H1 (cell line): Measurements from ENCODE around the gene SLC9A3. TPM values are rescaled to one million over a fixed set of nuclear protein-coding genes. Genes with fewer than 3 reads are reported as not detected.

Experiments
- CTCF ChIA-PET: fragments of 300-600 bp; sonication (Branson Sonifier 250); formaldehyde crosslinking; loops from one replicate; lab custom pipeline; 2021; ENCODE audit not compliant: partially characterized antibody; lab: Charles Lee
- POLR2A ChIA-PET: fragments of 300-600 bp; sonication (Branson Sonifier 250); formaldehyde crosslinking; loops from one replicate; lab custom pipeline; 2021; ENCODE audit warnings: inconsistent platforms; ENCODE audit not compliant: partially characterized antibody; lab: Charles Lee
- DNase-seq, 2 experiments: peaks; one replicate each; pipeline versions ENCODE4 v3.0.0 to v3.0.0-alpha.2; 2010 to 2022; ENCODE audit warnings: low spot score in 2 of 2, low read depth in 1 of 2, mixed read lengths in 1 of 2
- FAIRE-seq: peaks from 2 replicates; lab custom pipeline; 2011; peaks lifted over from hg19 to GRCh38; lab: Jason Lieb, UNC
- H2AFZ ChIP-seq: 2 replicates; pipeline ENCODE4 v1.8.1; 2012; ENCODE audit warnings: low read length, inconsistent platforms
- H2AK5ac ChIP-seq: 2 replicates; pipeline ENCODE4 v1.6.1; 2013; ENCODE audit warnings: low read depth, low read length
- H2BK120ac ChIP-seq: replicated peaks from 2 replicates; pipeline ENCODE3; 2013; ENCODE audit warnings: low read depth, low read length, inconsistent platforms
- H2BK12ac ChIP-seq: 2 replicates; pipeline ENCODE4 v1.6.1; 2013; ENCODE audit warnings: low read depth, low read length
- H2BK15ac ChIP-seq: 2 replicates; pipeline ENCODE4 v1.6.1; 2013; ENCODE audit warnings: low read length
- H2BK20ac ChIP-seq: 2 replicates; pipeline ENCODE4 v1.6.1; 2013; ENCODE audit warnings: low read length
- H2BK5ac ChIP-seq: 2 replicates; pipeline ENCODE4 v1.6.1; 2013; ENCODE audit warnings: low read depth, low read length
- H3K14ac ChIP-seq: 2 replicates; pipeline ENCODE4 v1.6.1; 2013; ENCODE audit warnings: inconsistent platforms; ENCODE audit not compliant: insufficient read length
- H3K18ac ChIP-seq: 2 replicates; pipeline ENCODE4 v1.6.1; 2013; ENCODE audit warnings: low read length; ENCODE audit errors: extremely low read depth
- H3K23ac ChIP-seq: 2 replicates; pipeline ENCODE4 v1.6.1; 2013; ENCODE audit warnings: inconsistent platforms; ENCODE audit not compliant: insufficient read length
- H3K23me2 ChIP-seq: 2 replicates; pipeline ENCODE4 v1.6.1; 2013; ENCODE audit warnings: low read depth, low read length
- H3K27ac ChIP-seq: 2 replicates; pipeline ENCODE4 v1.6.1; 2011; ENCODE audit warnings: low read depth, low read length, inconsistent platforms
- H3K27me3 ChIP-seq, 4 experiments: replicated peaks in 1 of 4; 1 replicate in 1 of 4; 2 replicates in 3 of 4; pipeline versions ENCODE4 v1.6.1 to v1.8.1; 2011 to 2013; ENCODE audit warnings: low read length in 3 of 4, mild to moderate bottlenecking in 3 of 4, inconsistent platforms in 2 of 4, mixed read lengths in 2 of 4, moderate library complexity in 1 of 4; ENCODE audit not compliant: control insufficient read depth in 3 of 4, insufficient read depth in 3 of 4; ENCODE audit errors: extremely low read depth in 1 of 4
- H3K36me3 ChIP-seq, 4 experiments: 2 replicates each; pipeline versions ENCODE4 v1.6.1 to v1.8.1; 2011 to 2013; ENCODE audit warnings: mild to moderate bottlenecking in 4 of 4, low read length in 3 of 4, moderate library complexity in 2 of 4, control low read depth in 1 of 4, inconsistent platforms in 1 of 4; ENCODE audit not compliant: insufficient read depth in 4 of 4, control insufficient read depth in 2 of 4
- H3K4ac ChIP-seq: replicated peaks from 2 replicates; pipeline ENCODE3; 2013; ENCODE audit warnings: low read length, low read depth, mixed read lengths, inconsistent platforms; ENCODE audit not compliant: insufficient read length
- H3K4me1 ChIP-seq, 4 experiments: replicated peaks in 1 of 4; 1 replicate in 1 of 4; 2 replicates in 3 of 4; pipeline versions ENCODE4 v1.6.1 to v1.8.1; 2011 to 2013; ENCODE audit warnings: low read length in 3 of 4, inconsistent platforms in 2 of 4, mixed read lengths in 1 of 4; ENCODE audit not compliant: insufficient read depth in 4 of 4, control insufficient read depth in 3 of 4
- H3K4me2 ChIP-seq, 2 experiments: 2 replicates each; pipeline versions ENCODE4 v1.6.1 to v1.8.1; 2011 to 2013; ENCODE audit warnings: low read depth in 2 of 2, low read length in 2 of 2, control low read depth in 1 of 2, inconsistent platforms in 1 of 2, mild to moderate bottlenecking in 1 of 2; ENCODE audit not compliant: insufficient read depth in 1 of 2
- H3K4me3 ChIP-seq, 4 experiments: fragments of 200-600, 300-600 bp in 1 of 4; sonication (generic), shearing (Covaris generic), sonication (Bioruptor Twin) in 1 of 4; 2 replicates each; pipeline versions ENCODE4 v1.5.1 to v1.8.1; 2011 to 2016; ENCODE audit warnings: low read length in 4 of 4, low read depth in 3 of 4, control low read depth in 2 of 4, inconsistent platforms in 2 of 4, mild to moderate bottlenecking in 2 of 4, mixed read lengths in 1 of 4, moderate library complexity in 1 of 4; ENCODE audit not compliant: insufficient read depth in 2 of 4; ENCODE audit errors: extremely low read depth in 1 of 4
- H3K56ac ChIP-seq: replicated peaks from 2 replicates; pipeline ENCODE3; 2013; ENCODE audit warnings: low read depth, mild to moderate bottlenecking, mixed read lengths, low read length, inconsistent platforms; ENCODE audit not compliant: insufficient read length
- H3K79me1 ChIP-seq: 2 replicates; pipeline ENCODE4 v1.6.1; 2013; ENCODE audit warnings: low read depth, low read length, control low read depth
- H3K79me2 ChIP-seq, 2 experiments: 2 replicates each; pipeline versions ENCODE4 v1.6.1 to v1.8.1; 2012 to 2013; ENCODE audit warnings: low read length in 2 of 2, mild to moderate bottlenecking in 2 of 2, inconsistent platforms in 1 of 2; ENCODE audit not compliant: insufficient read depth in 2 of 2, control insufficient read depth in 1 of 2
- H3K9ac ChIP-seq, 4 experiments: replicated peaks in 1 of 4; 1 replicate in 1 of 4; 2 replicates in 3 of 4; pipeline versions ENCODE4 v1.6.1 to v1.8.1; 2011 to 2013; ENCODE audit warnings: low read depth in 3 of 4, low read length in 3 of 4, control low read depth in 2 of 4, mild to moderate bottlenecking in 2 of 4, moderate library complexity in 2 of 4, inconsistent platforms in 1 of 4; ENCODE audit errors: extremely low read depth in 1 of 4
- H3K9me3 ChIP-seq, 2 experiments: 2 replicates each; pipeline versions ENCODE4 v1.6.1 to v1.8.1; 2012 to 2013; ENCODE audit warnings: mild to moderate bottlenecking in 2 of 2, moderate library complexity in 2 of 2, control low read depth in 1 of 2, inconsistent platforms in 1 of 2, low read depth in 1 of 2, low read length in 1 of 2, mixed read lengths in 1 of 2; ENCODE audit not compliant: insufficient read depth in 2 of 2
- H4K20me1 ChIP-seq, 2 experiments: replicated peaks in 1 of 2; 2 replicates each; pipeline versions ENCODE3 to v1.8.1; 2011 to 2013; ENCODE audit warnings: inconsistent platforms in 2 of 2, low read length in 2 of 2, mild to moderate bottlenecking in 1 of 2; ENCODE audit not compliant: insufficient read depth in 2 of 2, control insufficient read depth in 1 of 2
- H4K5ac ChIP-seq: 2 replicates; pipeline ENCODE4 v1.6.1; 2013; ENCODE audit warnings: low read length, low read depth, mixed read lengths, inconsistent platforms; ENCODE audit not compliant: insufficient read length
- H4K8ac ChIP-seq: 2 replicates; pipeline ENCODE4 v1.8.0; 2013; ENCODE audit warnings: mild to moderate bottlenecking, moderate library complexity, low read length, inconsistent platforms; ENCODE audit not compliant: insufficient read depth; ENCODE audit errors: extremely low read depth
- H4K91ac ChIP-seq: replicated peaks from 2 replicates; pipeline ENCODE3; 2013; ENCODE audit warnings: low read length, mixed read lengths, inconsistent platforms; ENCODE audit not compliant: insufficient read length
- CTCF ChIP-seq, 3 experiments: IDR thresholded peaks; 1 replicate in 2 of 3; 2 replicates in 1 of 3; pipeline versions ENCODE4 v1.5.1 to v1.6.1; 2011; ENCODE audit warnings: low read length in 3 of 3, mild to moderate bottlenecking in 3 of 3, inconsistent platforms in 2 of 3, low read depth in 1 of 3, moderate library complexity in 1 of 3; ENCODE audit not compliant: insufficient read depth in 1 of 3; ENCODE audit errors: control extremely low read depth in 1 of 3
- EZH2 ChIP-seq: fragments of 200-600 bp; sonication (generic); IDR thresholded peaks from 2 replicates; pipeline ENCODE4 v1.7.1; 2012; ENCODE audit warnings: low read depth, mild to moderate bottlenecking, moderate library complexity, low read length, inconsistent platforms; ENCODE audit not compliant: severe bottlenecking
- GTF2F1 ChIP-seq: IDR thresholded peaks from 2 replicates; pipeline ENCODE4 v1.6.1; 2012; ENCODE audit warnings: low read depth, low read length, improper control_type of control experiment, borderline replicate concordance
- POLR2A ChIP-seq, 2 experiments: IDR thresholded peaks; 1 replicate in 1 of 2; 2 replicates in 1 of 2; pipeline ENCODE4 v1.6.1; 2011; ENCODE audit warnings: low read depth in 2 of 2, low read length in 2 of 2, mild to moderate bottlenecking in 2 of 2; ENCODE audit errors: control extremely low read depth in 1 of 2
- RAD21 ChIP-seq, 2 experiments: IDR thresholded peaks in 1 of 2; conservative IDR thresholded peaks in 1 of 2; 2 replicates each; pipeline ENCODE4 v1.6.1; 2011; ENCODE audit warnings: low read depth in 2 of 2, low read length in 2 of 2, improper control_type of control experiment in 1 of 2, inconsistent platforms in 1 of 2, mild to moderate bottlenecking in 1 of 2, moderate library complexity in 1 of 2
- RFX5 ChIP-seq: IDR thresholded peaks from 2 replicates; pipeline ENCODE4 v1.6.1; 2011; ENCODE audit warnings: low read depth, low read length, improper control_type of control experiment, borderline replicate concordance
- WGBS, 2 experiments: shearing (Covaris generic) in 1 of 2; methylation state at CpG; one replicate each; pipeline versions ENCODE4 v1.1.6 to v1.1.7; 2013 to 2015; ENCODE audit warnings: low lambda C conversion rate in 2 of 2, mixed read lengths in 2 of 2, inconsistent platforms in 1 of 2, low coverage in 1 of 2, missing lambda C conversion rate in 1 of 2; ENCODE audit not compliant: insufficient replicate concordance in 2 of 2, insufficient coverage in 1 of 2, insufficient read length in 1 of 2; ENCODE audit errors: extremely low coverage in 1 of 2, missing lambda C conversion rate in 1 of 2; 5-methylcytosine and 5-hydroxymethylcytosine counted together
- polyA plus RNA-seq, 7 experiments: library from polyadenylated mRNA; depleted of rRNA in 3 of 7; stranded (reverse) in 5 of 7; unstranded in 2 of 7; fragments of >200 nt in 5 of 7; fragments of 200-250 nt in 2 of 7; gene quantifications; 1 replicate in 5 of 7; 2 replicates in 1 of 7; 4 replicates in 1 of 7; pipeline versions ENCODE4 v1.2.1 to v1.2.3, GENCODE V29; 2011 to 2013; ENCODE audit warnings: missing spikeins in 2 of 7, mixed read lengths in 2 of 7
- total RNA-seq: library from RNA; stranded (reverse); fragmentation: NEBNext Ultra II Directional; extraction: Animal tissue kit (Norgen Biotek cat#: 25700); gene quantifications from 2 replicates; pipeline ENCODE4 v1.2.1, GENCODE V29; 2021

Gene SLC9A3
- total and polyA plus RNA-seq, 2 of the 8 experiments (the other 6 are each of a cell fraction or from before 2014, with no cell fraction given): 0.95 to 1.0 TPM

GRCh38 chr5:446883-447263 lies 77.4 kb downstream of the SLC9A3 start:
- H4K20me1 ChIP-seq: peaks cover 2 to 13% of the 10 kb centered on the region in 2 experiments
- peaks cover 0 to 4% (median 0%) of the 10 kb centered on the region in 4 experiments; a peak in 2 of 7 replicates for H3K27me3 ChIP-seq
- no peak for DNase-seq
- no peak overlapping the region; the same call in 1 of the 2 replicates for H2AK5ac ChIP-seq
- H2BK12ac ChIP-seq: no peak overlapping the region
- no peak overlapping the region for H2AFZ ChIP-seq
- H3K79me2 ChIP-seq: peaks cover 0 to 8% of the 10 kb centered on the region in 2 experiments; a peak in 1 of 4 replicates
- no peak overlapping the region for H2BK5ac ChIP-seq
- H3K27ac ChIP-seq: no peak overlapping the region
- no peak overlapping the region for H3K9ac ChIP-seq
- WGBS, 2 experiments: 78% methylated on average over 7 of the region's 7 CpGs; no CpG with 5 or more reads in 1 of the 2 experiments
- H3K23ac ChIP-seq: no peak overlapping the region
- peaks cover 13 to 40% (median 21%) of the 10 kb centered on the region in 4 experiments for H3K36me3 ChIP-seq
- H3K79me1 ChIP-seq: peaks cover 9% of the 10 kb centered on the region; the same call in 1 of the 2 replicates
- CTCF ChIA-PET: interaction anchor here (0.6 to 3.0 kb wide), 38 partner anchors 9 to 335 kb away, joined by 3 to 17 read pairs (median 4); no protein-coding TSS in a partner anchor
- H3K56ac ChIP-seq: no peak overlapping the region
- H3K9me3 ChIP-seq: peaks cover 0 to 4% of the 10 kb centered on the region in 2 experiments; a peak in 2 of 4 replicates
- H4K91ac ChIP-seq: no peak overlapping the region
- POLR2A ChIA-PET: interaction anchor here (0.9 to 1.9 kb wide), 4 partner anchors 10 to 69 kb away, joined by 3 to 6 read pairs (median 4); no protein-coding TSS in a partner anchor
- peaks cover 0 to 12% (median 8%) of the 10 kb centered on the region in 4 experiments; a peak in 5 of 7 replicates for H3K4me1 ChIP-seq
- no peak overlapping the region for H3K14ac ChIP-seq
- H3K4me3 ChIP-seq: no peak overlapping the region
- no peak overlapping the region for H2BK120ac ChIP-seq
- TF ChIP-seq RFX5: no peak
- no peak for TF ChIP-seq POLR2A (IDR thresholded peaks at IDR 0.05; ENCODE audit: control extremely low read depth in 1 of 2, low read depth in 2 of 2, low read length in 2 of 2)
- TF ChIP-seq EZH2: no peak
- peak in 2 of 3 experiments; percentile 36 to 59; a peak in 2 of 4 replicates for TF ChIP-seq CTCF (IDR thresholded peaks at IDR 0.05; ENCODE audit: control extremely low read depth in 1 of 3, insufficient read depth in 1 of 3, low read depth in 1 of 3, low read length in 3 of 3)
- TF ChIP-seq GTF2F1: no peak
- TF ChIP-seq RAD21 (IDR thresholded peaks at IDR 0.05 in 1 of 2, conservative IDR thresholded peaks at IDR 0.05 in 1 of 2; ENCODE audit: low read depth in 2 of 2, low read length in 2 of 2): peak; percentile 32 to 52; a peak in 3 of 4 replicates
- H3K23me2 ChIP-seq: peaks cover 13% of the 10 kb centered on the region; the same call in 1 of the 2 replicates
- no peak overlapping the region for H2BK20ac ChIP-seq
- no peak overlapping the region for H4K8ac ChIP-seq
- no peak overlapping the region for H3K4ac ChIP-seq
- no peak overlapping the region for H2BK15ac ChIP-seq
- no peak overlapping the region for H4K5ac ChIP-seq
- H3K4me2 ChIP-seq: no peak overlapping the region
- FAIRE-seq: no peak
- H3K18ac ChIP-seq: no peak overlapping the region
